ENCODE data around the gene IFIT1B. TPM values are rescaled to one million over a fixed set of nuclear protein-coding genes. Genes with fewer than 3 reads are reported as not detected.
"Not testable (repeated sequence)": the region's sequence is repeated elsewhere in the genome, so short reads cannot be mapped to it uniquely, and the experiment has no call there.

The IFIT1B gene
- total RNA-seq: under 1 TPM in 2 of 9 donors, not detected in 7; 0.24 to 0.25 TPM
- not detected for polyA plus RNA-seq
- long read RNA-seq, donor 1: 0 reads
- long read RNA-seq, donor 2: 0 reads
- long read RNA-seq, donor 3: 0 reads

GRCh38 chr10:89377705-89378637 lies at the start of gene IFIT1B:
TSS of gene IFIT1B (plus strand) at chr10:89378056. CDS start at chr10:89378136, 80 bp downstream.
- intact Hi-C loops (cut with DNase I): no loop called here
- 81 to 94% (median 92%) methylated on average over 5 of the region's 5 CpGs for WGBS, 4 donors
- Histone ChIP-seq H3K9me3 (no peaks in the 10 kb centered on the region), H3K4me1 (peaks cover 6 to 25% (median 21%) of the 10 kb centered on the region in 12 donors), H3K27me3 (no peaks in the 10 kb centered on the region), H3K4me3 (no peak within 1 kb of the TSS), H3K36me3 (no peaks in the 10 kb centered on the region), H3K27ac (no peak within 1 kb of the TSS)
- DNase-seq (no peak), ATAC-seq (no peak)
- TF ChIP-seq CTCF (IDR thresholded peaks at IDR 0.05): no peak
- no peak for TF ChIP-seq POLR2A (IDR thresholded peaks at IDR 0.05)

- H3K4me3 ChIP-seq: peak overlapping the region in 8 of 12 donors; percentile 42 to 62 (median 56)
- intact Hi-C loops (cut with DNase I): loop anchor here in 3 of 10 donors (2.0 to 5.0 kb wide), 5 partner anchors 26 to 86 kb away; partner anchors contain the start of genes IFIT5 (in 2 of the 3) and IFIT2 (in 1 of the 3)
- peaks cover 0 to 80% (median 41%) of the 10 kb centered on the region in 12 donors for H3K4me1 ChIP-seq
- TF ChIP-seq CTCF (IDR thresholded peaks at IDR 0.05) (no peak), POLR2A (IDR thresholded peaks at IDR 0.05) (no peak)
- no peaks in the 10 kb centered on the region for H3K36me3 ChIP-seq
- no peak for DNase-seq
- peaks cover 0 to 7% (median 0%) of the 10 kb centered on the region in 12 donors for H3K9me3 ChIP-seq
- 82 to 88% (median 85%) methylated on average over 2 of the region's 2 CpGs for WGBS, 4 donors
- peak overlapping the region in 11 of 12 donors; percentile 82 to 94 (median 90) for H3K27ac ChIP-seq
- no peaks in the 10 kb centered on the region for H3K27me3 ChIP-seq
- no peak for ATAC-seq
Measured at GRCh38 chr10:89329151-89329550, 48.7 kb upstream of the IFIT1B start.

- DNase-seq; H3K36me3 ChIP-seq; H3K27me3 ChIP-seq; ATAC-seq; H3K9me3 ChIP-seq; intact Hi-C loops (cut with DNase I): not testable (repeated sequence)
- peak overlapping the region in 9 of 12 donors; percentile 8 to 93 (median 84) for H3K27ac ChIP-seq
- H3K4me3 ChIP-seq: peak overlapping the region in 2 of 12 donors; percentile 17 to 60
- WGBS, 4 donors: 50 to 71% (median 60%) methylated on average over 3 of the region's 3 CpGs
- peaks cover 0 to 89% (median 46%) of the 10 kb centered on the region in 12 donors for H3K4me1 ChIP-seq
Measured at GRCh38 chr10:89330014-89330413, 47.8 kb upstream of the IFIT1B start.

GRCh38 chr10:89330537-89331212 lies 47.2 kb upstream of the IFIT1B start:
- ATAC-seq (no peak), DNase-seq (no peak)
- H3K27me3 ChIP-seq: no peaks in the 10 kb centered on the region
- peak overlapping the region in 9 of 12 donors; percentile 17 to 93 (median 84) for H3K27ac ChIP-seq
- H3K9me3 ChIP-seq: no peaks in the 10 kb centered on the region
- peaks cover 0 to 95% (median 47%) of the 10 kb centered on the region in 12 donors for H3K4me1 ChIP-seq
- TF ChIP-seq CTCF (IDR thresholded peaks at IDR 0.05) (no peak), POLR2A (IDR thresholded peaks at IDR 0.05) (no peak)
- no peaks in the 10 kb centered on the region for H3K36me3 ChIP-seq
- peak overlapping the region in 3 of 12 donors; percentile 17 to 60 (median 21) for H3K4me3 ChIP-seq
- intact Hi-C loops (cut with DNase I): no loop called here

- 77 to 81% (median 80%) methylated on average over 14 of the region's 14 CpGs for WGBS, 4 donors
- peak overlapping the region; percentile 41 to 93 (median 81) for H3K27ac ChIP-seq
- H3K27me3 ChIP-seq: not testable (repeated sequence)
Measured at GRCh38 chr10:89331487-89332122, 46.3 kb upstream of the IFIT1B start.

More at GRCh38 chr10:89331487-89332122, 46.3 kb upstream of the IFIT1B start:
- H3K4me3 ChIP-seq: peak overlapping the region in 10 of 12 donors; percentile 33 to 67 (median 53)
- H3K4me1 ChIP-seq: peaks cover 0 to 96% (median 51%) of the 10 kb centered on the region in 12 donors
- H3K36me3 ChIP-seq; ATAC-seq; H3K9me3 ChIP-seq; DNase-seq; intact Hi-C loops (cut with DNase I): not testable (repeated sequence)

All from heart left ventricle (tissue), 16 donors.